Measurements from ENCODE around the gene BCL3. TPM values are rescaled to one million over a fixed set of nuclear protein-coding genes. Genes with fewer than 3 reads are reported as not detected.

BCL3 gene
- total and polyA plus RNA-seq, 2 of the 13 experiments (the other 11 are each of a cell fraction or from before 2014, with no cell fraction given) = 2.3 to 4.0 TPM

DNA sequence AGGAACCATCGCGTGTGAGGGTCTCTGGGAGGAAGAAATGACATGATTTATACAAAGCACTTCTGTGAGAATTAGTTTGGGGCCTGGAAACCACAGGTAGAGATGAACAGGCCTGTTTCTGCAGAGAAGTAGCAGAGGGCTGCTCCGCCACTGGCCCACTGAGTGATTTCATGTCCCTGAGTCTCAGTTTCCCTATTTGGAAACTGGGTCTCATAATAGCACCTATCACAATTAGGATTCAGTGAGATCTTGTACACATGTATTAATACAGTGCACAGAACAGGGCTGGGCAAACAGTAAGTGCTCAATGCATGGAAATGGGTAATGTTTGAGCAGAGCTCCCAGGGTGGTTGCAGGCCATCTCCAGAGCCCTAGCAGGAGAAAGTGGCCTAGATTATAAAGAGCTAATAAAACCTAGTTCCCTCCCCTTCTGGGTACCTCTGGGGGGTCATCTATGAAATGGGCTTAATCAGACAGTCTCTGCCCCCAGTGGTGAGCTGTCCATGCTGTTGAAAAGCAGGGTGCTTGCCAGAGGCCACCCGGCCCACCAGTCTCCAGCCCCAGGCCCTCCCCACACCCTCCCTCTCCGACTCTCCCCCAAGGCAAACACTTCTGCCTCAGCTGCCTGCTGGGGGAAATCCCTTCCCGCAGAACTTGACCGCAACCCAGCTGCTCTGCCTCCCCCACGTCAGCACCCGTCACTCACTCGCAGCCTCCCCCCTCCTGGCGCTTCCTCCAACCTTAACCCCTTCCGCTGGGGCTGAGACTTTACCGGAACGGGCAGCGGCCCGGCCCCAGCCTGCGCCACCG lies 4.5 kb downstream of the BCL3 start (continued):
- TF ChIP-seq, protein P1, sequence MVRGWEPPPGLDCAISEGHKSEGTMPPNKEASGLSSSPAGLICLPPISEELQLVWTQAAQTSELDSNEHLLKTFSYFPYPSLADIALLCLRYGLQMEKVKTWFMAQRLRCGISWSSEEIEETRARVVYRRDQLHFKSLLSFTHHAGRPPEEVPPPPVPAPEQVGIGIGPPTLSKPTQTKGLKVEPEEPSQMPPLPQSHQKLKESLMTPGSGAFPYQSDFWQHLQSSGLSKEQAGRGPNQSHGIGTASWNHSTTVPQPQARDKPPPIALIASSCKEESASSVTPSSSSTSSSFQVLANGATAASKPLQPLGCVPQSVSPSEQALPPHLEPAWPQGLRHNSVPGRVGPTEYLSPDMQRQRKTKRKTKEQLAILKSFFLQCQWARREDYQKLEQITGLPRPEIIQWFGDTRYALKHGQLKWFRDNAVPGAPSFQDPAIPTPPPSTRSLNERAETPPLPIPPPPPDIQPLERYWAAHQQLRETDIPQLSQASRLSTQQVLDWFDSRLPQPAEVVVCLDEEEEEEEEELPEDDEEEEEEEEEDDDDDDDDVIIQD (CRISPR knock-in tag; IDR thresholded peaks at IDR 0.05; ENCODE audit: low read depth) = no peak
- TF ChIP-seq ZNF670 (CRISPR knock-in tag; IDR thresholded peaks at IDR 0.05; ENCODE audit: borderline replicate concordance) = 0 out of 2 replicates have a peak, but pooled peaks have one; percentile 43
- no peak for TF ChIP-seq ZFP36L2 (CRISPR knock-in tag; IDR thresholded peaks at IDR 0.05)
- TF ChIP-seq, protein P2, sequence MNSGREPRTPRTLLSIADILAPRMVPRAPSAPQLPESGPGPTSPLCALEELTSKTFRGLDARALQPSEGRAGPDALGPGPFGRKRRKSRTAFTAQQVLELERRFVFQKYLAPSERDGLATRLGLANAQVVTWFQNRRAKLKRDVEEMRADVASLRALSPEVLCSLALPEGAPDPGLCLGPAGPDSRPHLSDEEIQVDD (CRISPR knock-in tag; IDR thresholded peaks at IDR 0.05; ENCODE audit: borderline replicate concordance) = no peak
- no peak for TF ChIP-seq NFIB (CRISPR knock-in tag; IDR thresholded peaks at IDR 0.05; ENCODE audit: borderline replicate concordance)
- TF ChIP-seq ZNF550 (CRISPR knock-in tag; IDR thresholded peaks at IDR 0.05; ENCODE audit: borderline replicate concordance) = no peak
- TF ChIP-seq TCF12 (IDR thresholded peaks at IDR 0.05) = no peak
- no peak for TF ChIP-seq TCF12 (CRISPR knock-in tag; IDR thresholded peaks at IDR 0.05)
- TF ChIP-seq RXRA (CRISPR knock-in tag; IDR thresholded peaks at IDR 0.05) = peak; percentile 74
- TF ChIP-seq, protein P3, sequence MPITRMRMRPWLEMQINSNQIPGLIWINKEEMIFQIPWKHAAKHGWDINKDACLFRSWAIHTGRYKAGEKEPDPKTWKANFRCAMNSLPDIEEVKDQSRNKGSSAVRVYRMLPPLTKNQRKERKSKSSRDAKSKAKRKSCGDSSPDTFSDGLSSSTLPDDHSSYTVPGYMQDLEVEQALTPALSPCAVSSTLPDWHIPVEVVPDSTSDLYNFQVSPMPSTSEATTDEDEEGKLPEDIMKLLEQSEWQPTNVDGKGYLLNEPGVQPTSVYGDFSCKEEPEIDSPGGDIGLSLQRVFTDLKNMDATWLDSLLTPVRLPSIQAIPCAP (CRISPR knock-in tag; IDR thresholded peaks at IDR 0.05; ENCODE audit: low read depth) = no peak
- TF ChIP-seq LCORL (IDR thresholded peaks at IDR 0.05) = no peak
- TF ChIP-seq LCORL (CRISPR knock-in tag; IDR thresholded peaks at IDR 0.05) = no peak
- TF ChIP-seq, protein P4, sequence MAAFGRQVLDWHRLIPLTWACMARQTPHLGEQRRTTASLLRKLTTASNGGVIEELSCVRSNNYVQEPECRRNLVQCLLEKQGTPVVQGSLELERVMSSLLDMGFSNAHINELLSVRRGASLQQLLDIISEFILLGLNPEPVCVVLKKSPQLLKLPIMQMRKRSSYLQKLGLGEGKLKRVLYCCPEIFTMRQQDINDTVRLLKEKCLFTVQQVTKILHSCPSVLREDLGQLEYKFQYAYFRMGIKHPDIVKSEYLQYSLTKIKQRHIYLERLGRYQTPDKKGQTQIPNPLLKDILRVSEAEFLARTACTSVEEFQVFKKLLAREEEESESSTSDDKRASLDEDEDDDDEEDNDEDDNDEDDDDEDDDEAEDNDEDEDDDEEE (CRISPR knock-in tag; IDR thresholded peaks at IDR 0.05) = no peak
- TF ChIP-seq, protein P5, sequence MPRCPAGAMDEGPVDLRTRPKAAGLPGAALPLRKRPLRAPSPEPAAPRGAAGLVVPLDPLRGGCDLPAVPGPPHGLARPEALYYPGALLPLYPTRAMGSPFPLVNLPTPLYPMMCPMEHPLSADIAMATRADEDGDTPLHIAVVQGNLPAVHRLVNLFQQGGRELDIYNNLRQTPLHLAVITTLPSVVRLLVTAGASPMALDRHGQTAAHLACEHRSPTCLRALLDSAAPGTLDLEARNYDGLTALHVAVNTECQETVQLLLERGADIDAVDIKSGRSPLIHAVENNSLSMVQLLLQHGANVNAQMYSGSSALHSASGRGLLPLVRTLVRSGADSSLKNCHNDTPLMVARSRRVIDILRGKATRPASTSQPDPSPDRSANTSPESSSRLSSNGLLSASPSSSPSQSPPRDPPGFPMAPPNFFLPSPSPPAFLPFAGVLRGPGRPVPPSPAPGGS (CRISPR knock-in tag; IDR thresholded peaks at IDR 0.05) = peak; percentile 99
- no peak for TF ChIP-seq EP300 (IDR thresholded peaks at IDR 0.05; ENCODE audit: low read depth in 2 of 2, low read length in 2 of 2)
- TF ChIP-seq EP300 (CRISPR knock-in tag; IDR thresholded peaks at IDR 0.05; ENCODE audit: borderline replicate concordance) = peak; percentile 45; the same call in 1 of the 2 replicates
- no peak for TF ChIP-seq NAIF1 (CRISPR knock-in tag; IDR thresholded peaks at IDR 0.05; ENCODE audit: borderline replicate concordance)
- 0 out of 2 replicates have a peak, but pooled peaks have one; percentile 42 for TF ChIP-seq SP5 (CRISPR knock-in tag; IDR thresholded peaks at IDR 0.05; ENCODE audit: borderline replicate concordance, low read depth)
- TF ChIP-seq ZNF430 (CRISPR knock-in tag; IDR thresholded peaks at IDR 0.05) = 0 out of 2 replicates have a peak, but pooled peaks have one; percentile 41
